Keratinocyte (primary cell): Measurements from ENCODE around the gene LMBR1L. TPM values are rescaled to one million over a fixed set of nuclear protein-coding genes. Genes with fewer than 3 reads are reported as not detected.
A peak's percentile ranks its signal among the peaks of the same experiment; 100 is the strongest.

ENCODE experiments used
- DNase-seq: peaks from one replicate; pipeline ENCODE4 v3.0.0-alpha.2; 2011; ENCODE audit warnings: low read depth, missing footprints, low spot score
- FAIRE-seq: peaks from 2 replicates; lab custom pipeline; 2011; peaks lifted over from hg19 to GRCh38; lab: Jason Lieb, UNC
- H2AFZ ChIP-seq: 2 replicates; pipeline ENCODE4 v1.6.0; 2012; ENCODE audit warnings: low read length, control low read depth, inconsistent platforms; ENCODE audit not compliant: control insufficient read depth
- H3K27ac ChIP-seq: 2 replicates; pipeline ENCODE4 v1.5.1; 2011; ENCODE audit warnings: low read length; ENCODE audit not compliant: control insufficient read depth, insufficient read depth
- H3K27me3 ChIP-seq: 3 replicates; pipeline ENCODE4 v1.6.0; 2011; ENCODE audit warnings: low read length; ENCODE audit not compliant: control insufficient read depth, insufficient read depth; ENCODE audit errors: extremely low read depth
- H3K36me3 ChIP-seq, 2 experiments: 2 replicates in 1 of 2; 3 replicates in 1 of 2; pipeline ENCODE4 v1.5.1; 2011; ENCODE audit warnings: low read length in 2 of 2, mild to moderate bottlenecking in 1 of 2; ENCODE audit not compliant: control insufficient read depth in 2 of 2, insufficient read depth in 2 of 2; ENCODE audit errors: extremely low read depth in 1 of 2
- H3K4me1 ChIP-seq: 3 replicates; pipeline ENCODE4 v1.5.1; 2011; ENCODE audit warnings: low read length; ENCODE audit not compliant: control insufficient read depth, insufficient read depth; ENCODE audit errors: extremely low read depth
- H3K4me2 ChIP-seq: 3 replicates; pipeline ENCODE4 v1.6.0; 2011; ENCODE audit warnings: low read depth, low read length; ENCODE audit not compliant: control insufficient read depth, insufficient read depth; ENCODE audit errors: extremely low read depth
- H3K4me3 ChIP-seq, 3 experiments: fragments of 200-600 bp in 1 of 3; sonication (generic) in 1 of 3; 2 replicates in 2 of 3; 3 replicates in 1 of 3; pipeline ENCODE4 v1.5.1; 2011 to 2016; ENCODE audit warnings: low read length in 3 of 3, mild to moderate bottlenecking in 3 of 3, control low read depth in 2 of 3, inconsistent platforms in 1 of 3, low read depth in 1 of 3, mixed read lengths in 1 of 3, mixed run types in 1 of 3, moderate library complexity in 1 of 3; ENCODE audit not compliant: control insufficient read depth in 2 of 3, insufficient read depth in 2 of 3; ENCODE audit errors: extremely low read depth in 1 of 3
- H3K79me2 ChIP-seq: 2 replicates; pipeline ENCODE4 v1.6.0; 2012; ENCODE audit warnings: low read length; ENCODE audit not compliant: control insufficient read depth, insufficient read depth
- H3K9ac ChIP-seq: 3 replicates; pipeline ENCODE4 v1.6.0; 2011; ENCODE audit warnings: low read length; ENCODE audit not compliant: control insufficient read depth, insufficient read depth; ENCODE audit errors: extremely low read depth
- H3K9me1 ChIP-seq: 3 replicates; pipeline ENCODE4 v1.6.0; 2011; ENCODE audit warnings: low read length; ENCODE audit not compliant: control insufficient read depth, insufficient read depth; ENCODE audit errors: extremely low read depth
- H3K9me3 ChIP-seq: 2 replicates; pipeline ENCODE4 v1.5.1; 2012; ENCODE audit warnings: low read depth, low read length; ENCODE audit not compliant: control insufficient read depth
- H4K20me1 ChIP-seq: 3 replicates; pipeline ENCODE4 v1.6.0; 2011; ENCODE audit warnings: low read length; ENCODE audit not compliant: control insufficient read depth, insufficient read depth; ENCODE audit errors: extremely low read depth
- EZH2 ChIP-seq: IDR thresholded peaks from one replicate; pipeline ENCODE4 v1.6.1; 2012; ENCODE audit warnings: inconsistent platforms, mild to moderate bottlenecking, low read length, moderate library complexity
- dilution Hi-C: fragments of 300-500 bp; cut with MboI; formaldehyde crosslinking; loops from one replicate; pipeline ENCODE4 v1.7.0; 2020; ENCODE audit warnings: low sequenced_read_pairs; ENCODE audit not compliant: extremely low pct_ligation_motif_present
- polyA plus RNA-seq, 5 experiments: library from polyadenylated mRNA; depleted of rRNA in 3 of 5; stranded (reverse) in 3 of 5; stranded (forward) in 1 of 5; unstranded in 1 of 5; fragments of >200 nt; gene quantifications; 1 replicate in 1 of 5; 2 replicates in 3 of 5; 3 replicates in 1 of 5; pipeline versions ENCODE4 v1.2.1 to v1.2.3, GENCODE V29; 2011 to 2012; ENCODE audit warnings: missing spikeins in 2 of 5, low read depth in 1 of 5, low replicate concordance in 1 of 5
- TF ChIP-seq, protein P1 (sequence below), 3 experiments: IDR thresholded peaks in 1 of 3; conservative IDR thresholded peaks in 1 of 3; optimal IDR thresholded peaks in 1 of 3; 2 replicates in 2 of 3; 3 replicates in 1 of 3; pipeline versions ENCODE3 to v1.5.1; 2011; ENCODE audit warnings: low read length in 3 of 3, mild to moderate bottlenecking in 3 of 3, moderate library complexity in 2 of 3, control low read depth in 1 of 3, inconsistent platforms in 1 of 3; ENCODE audit not compliant: insufficient read depth in 2 of 3; ENCODE audit errors: extremely low read depth in 1 of 3

Gene LMBR1L
- polyA plus RNA-seq, 1 donor (not counting 4 experiments of a cell fraction or from before 2014, with no cell fraction given), result 30.1 TPM

DNA sequence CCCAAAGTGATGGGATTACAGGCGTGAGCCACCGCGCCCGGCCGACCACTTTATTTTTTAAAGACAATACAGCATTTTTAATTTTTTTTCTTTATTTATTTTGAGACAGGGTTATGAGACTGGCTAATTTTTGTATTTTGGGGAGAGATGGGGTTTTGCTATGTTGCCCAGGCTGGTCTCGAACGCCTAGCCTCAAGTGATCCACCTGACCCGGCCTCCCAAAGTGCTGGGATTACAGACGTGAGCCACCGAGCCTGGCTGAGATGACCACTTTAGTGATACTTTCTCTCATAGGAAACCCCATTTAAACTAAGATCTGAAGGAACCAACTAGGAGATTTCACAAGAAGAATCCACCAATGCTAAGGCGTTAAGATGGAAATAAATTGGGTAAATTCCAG is 39.7 kb downstream of the LMBR1L start:
- H3K36me3 ChIP-seq, result no peaks in the 10 kb centered on the region
- peaks cover 8% of the 10 kb centered on the region for H3K4me1 ChIP-seq
- no peaks in the 10 kb centered on the region for H3K9me3 ChIP-seq
- no peak for DNase-seq
- no peaks in the 10 kb centered on the region for H3K9me1 ChIP-seq
- dilution Hi-C loops, result no loop called here
- H3K27ac ChIP-seq, result no peak overlapping the region
- no peaks in the 10 kb centered on the region for H4K20me1 ChIP-seq
- no peak overlapping the region for H3K4me2 ChIP-seq
- FAIRE-seq, result no peak
- no peaks in the 10 kb centered on the region for H3K79me2 ChIP-seq
- no peaks in the 10 kb centered on the region for H3K27me3 ChIP-seq
- TF ChIP-seq EZH2, result no peak
- TF ChIP-seq, protein P1, sequence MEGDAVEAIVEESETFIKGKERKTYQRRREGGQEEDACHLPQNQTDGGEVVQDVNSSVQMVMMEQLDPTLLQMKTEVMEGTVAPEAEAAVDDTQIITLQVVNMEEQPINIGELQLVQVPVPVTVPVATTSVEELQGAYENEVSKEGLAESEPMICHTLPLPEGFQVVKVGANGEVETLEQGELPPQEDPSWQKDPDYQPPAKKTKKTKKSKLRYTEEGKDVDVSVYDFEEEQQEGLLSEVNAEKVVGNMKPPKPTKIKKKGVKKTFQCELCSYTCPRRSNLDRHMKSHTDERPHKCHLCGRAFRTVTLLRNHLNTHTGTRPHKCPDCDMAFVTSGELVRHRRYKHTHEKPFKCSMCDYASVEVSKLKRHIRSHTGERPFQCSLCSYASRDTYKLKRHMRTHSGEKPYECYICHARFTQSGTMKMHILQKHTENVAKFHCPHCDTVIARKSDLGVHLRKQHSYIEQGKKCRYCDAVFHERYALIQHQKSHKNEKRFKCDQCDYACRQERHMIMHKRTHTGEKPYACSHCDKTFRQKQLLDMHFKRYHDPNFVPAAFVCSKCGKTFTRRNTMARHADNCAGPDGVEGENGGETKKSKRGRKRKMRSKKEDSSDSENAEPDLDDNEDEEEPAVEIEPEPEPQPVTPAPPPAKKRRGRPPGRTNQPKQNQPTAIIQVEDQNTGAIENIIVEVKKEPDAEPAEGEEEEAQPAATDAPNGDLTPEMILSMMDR (optimal IDR thresholded peaks at IDR 0.05 in 1 of 3, IDR thresholded peaks at IDR 0.05 in 1 of 3, conservative IDR thresholded peaks at IDR 0.05 in 1 of 3; ENCODE audit: extremely low read depth in 1 of 3, insufficient read depth in 2 of 3, low read length in 3 of 3), result no peak
- H2AFZ ChIP-seq, result no peak overlapping the region
- H3K9ac ChIP-seq, result no peak overlapping the region
- H3K4me3 ChIP-seq, result no peak overlapping the region

DNA sequence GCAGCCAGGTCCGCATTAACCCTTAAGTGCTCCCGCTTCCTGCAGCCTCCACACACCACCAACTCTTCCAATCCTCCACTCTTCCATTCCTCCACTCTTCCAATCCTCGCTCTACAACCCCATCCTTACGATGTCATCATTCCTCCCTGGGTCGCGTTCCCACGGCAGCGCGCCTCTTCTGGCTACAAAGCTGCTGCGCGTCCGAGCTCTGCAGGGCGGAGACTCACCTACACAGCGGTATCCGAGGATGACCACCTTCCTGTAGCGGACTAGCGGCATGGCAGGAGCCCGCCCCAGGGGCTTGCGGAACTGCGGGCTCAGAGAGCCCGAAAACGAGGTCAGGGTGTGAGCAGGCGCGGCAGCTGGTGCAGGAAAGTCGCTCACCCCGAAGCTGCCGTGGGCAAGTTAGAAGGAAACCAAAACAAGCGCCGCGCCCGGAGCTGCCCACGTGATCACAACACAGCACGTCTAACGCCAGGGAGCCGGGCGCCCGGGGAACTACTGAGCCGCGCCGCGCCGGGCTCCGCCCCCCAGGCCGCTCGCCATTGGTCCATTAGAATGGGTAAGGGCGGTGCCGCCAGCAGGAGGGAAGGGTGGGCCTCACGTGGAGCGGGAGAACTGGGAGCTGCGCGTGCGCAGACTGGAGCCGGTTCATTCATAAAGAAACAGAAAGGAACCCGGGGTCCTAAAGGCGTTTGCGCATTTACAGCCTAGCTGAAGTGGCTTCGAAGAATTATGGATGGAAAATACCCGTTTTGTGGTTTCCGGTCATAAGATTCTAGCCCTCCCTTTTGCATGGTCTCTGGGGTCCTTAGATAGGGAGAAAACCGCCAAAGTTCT is 40.9 kb downstream of the LMBR1L start, which contains the start of gene RHEBL1:
Gene RHEBL1, minus strand, starts transcription at position 473 of the 840 bp plus-strand sequence. Its CDS starts 194 bp downstream, at position 279.
- dilution Hi-C loops, result no loop called here
- Histone ChIP-seq H3K36me3 (no peaks in the 10 kb centered on the region), H3K4me1 (peaks cover 8% of the 10 kb centered on the region), H3K27me3 (no peaks in the 10 kb centered on the region), H3K9ac (peak within 1 kb of the TSS; percentile 74), H4K20me1 (no peaks in the 10 kb centered on the region), H3K4me2 (peak within 1 kb of the TSS; percentile 94), H2AFZ (peak within 1 kb of the TSS; percentile 87), H3K9me1 (no peaks in the 10 kb centered on the region), H3K79me2 (no peaks in the 10 kb centered on the region), H3K4me3 (peak within 1 kb of the TSS; percentile 63 to 82 (median 81)), H3K9me3 (no peaks in the 10 kb centered on the region), H3K27ac (peak within 1 kb of the TSS; percentile 65)
- FAIRE-seq (peak; percentile 39), DNase-seq (peak; percentile 62)
- TF ChIP-seq, protein P1 (optimal IDR thresholded peaks at IDR 0.05 in 1 of 3, IDR thresholded peaks at IDR 0.05 in 1 of 3, conservative IDR thresholded peaks at IDR 0.05 in 1 of 3; ENCODE audit: extremely low read depth in 1 of 3, insufficient read depth in 2 of 3, low read length in 3 of 3), result peak; percentile 27 to 46 (median 29)
- TF ChIP-seq EZH2, result no peak
